WTC11 (cell line): Measurements from ENCODE around the gene FOCAD.

Experiments used
- CTCF ChIP-seq: fragments of 200-600 bp; IDR thresholded peaks from 2 replicates; pipeline ENCODE4 v1.8.0; 2022; ENCODE audit warnings: antibody characterized with exemption
- TF ChIP-seq, protein P1 (sequence below): sonication (generic); formaldehyde crosslinking; IDR thresholded peaks from 2 replicates; pipeline ENCODE4 v1.8.0; 2022; ENCODE audit warnings: mild to moderate bottlenecking, missing genetic modification reagents

GRCh38 chr9:20844916-20845315 lies 160.9 kb downstream of the FOCAD start:
- TF ChIP-seq CTCF, result no peak
- TF ChIP-seq, protein P1, sequence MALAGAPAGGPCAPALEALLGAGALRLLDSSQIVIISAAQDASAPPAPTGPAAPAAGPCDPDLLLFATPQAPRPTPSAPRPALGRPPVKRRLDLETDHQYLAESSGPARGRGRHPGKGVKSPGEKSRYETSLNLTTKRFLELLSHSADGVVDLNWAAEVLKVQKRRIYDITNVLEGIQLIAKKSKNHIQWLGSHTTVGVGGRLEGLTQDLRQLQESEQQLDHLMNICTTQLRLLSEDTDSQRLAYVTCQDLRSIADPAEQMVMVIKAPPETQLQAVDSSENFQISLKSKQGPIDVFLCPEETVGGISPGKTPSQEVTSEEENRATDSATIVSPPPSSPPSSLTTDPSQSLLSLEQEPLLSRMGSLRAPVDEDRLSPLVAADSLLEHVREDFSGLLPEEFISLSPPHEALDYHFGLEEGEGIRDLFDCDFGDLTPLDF (CRISPR knock-in tag), result no peak
